HCEC 1CT (cell line): ENCODE results near the gene RNF144A.

Experiments used
- DNase-seq: peaks from one replicate; pipeline ENCODE4 v3.0.0-alpha.2; 2017

Gene RNF144A

DNA sequence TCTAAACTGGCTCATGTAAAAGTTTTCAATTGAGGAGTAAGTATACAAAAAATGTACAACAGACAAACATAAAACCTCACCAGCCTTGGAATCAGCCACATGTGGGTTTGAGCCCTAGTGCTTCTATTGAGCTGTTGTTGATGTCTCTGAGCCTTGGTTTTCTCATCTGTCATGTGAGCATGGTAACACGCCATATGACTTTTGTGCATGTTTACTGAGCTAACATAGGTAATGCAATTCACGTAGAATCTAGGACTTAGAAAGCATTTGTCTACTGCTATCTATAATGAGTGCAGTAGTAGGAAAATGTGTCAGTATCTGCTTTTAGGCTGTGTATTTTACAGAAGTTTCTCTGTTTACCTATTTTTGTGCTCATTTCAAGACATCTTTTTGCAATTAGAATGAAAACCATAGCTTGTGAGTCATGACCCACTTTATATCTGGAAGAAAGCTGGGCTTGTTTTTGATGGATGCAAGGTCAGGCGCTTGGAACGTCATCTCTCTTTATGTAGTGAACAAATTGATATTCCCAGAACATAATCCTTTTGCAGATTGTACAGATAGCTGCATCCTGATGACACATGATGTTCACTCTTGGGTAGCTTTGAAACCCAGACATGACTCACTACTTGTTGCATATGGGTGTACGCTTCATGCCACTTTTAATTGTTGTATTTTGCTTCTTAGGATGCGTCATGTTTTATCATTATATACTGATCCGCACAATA lies 94.3 kb downstream of the RNF144A start:
- DNase-seq = no peak

GRCh38 chr2:7012141-7012764 lies 95.0 kb downstream of the RNF144A start:
- no peak for DNase-seq

GRCh38 chr2:7013471-7014160 lies 96.4 kb downstream of the RNF144A start:
- no peak for DNase-seq

- DNase-seq = no peak
Measured at GRCh38 chr2:7014174-7014640, 97.0 kb downstream of the RNF144A start.

- no peak for DNase-seq
Measured at GRCh38 chr2:7015007-7015950, 98.1 kb downstream of the RNF144A start.

- DNase-seq = no peak
Measured at GRCh38 chr2:7016148-7016547, 98.9 kb downstream of the RNF144A start.

GRCh38 chr2:7016601-7017211 lies 99.5 kb downstream of the RNF144A start:
- DNase-seq = no peak

GRCh38 chr2:7017671-7018281 lies 100.6 kb downstream of the RNF144A start:
- no peak for DNase-seq

GRCh38 chr2:7018282-7018701 lies 101.1 kb downstream of the RNF144A start:
- DNase-seq = no peak

DNA sequence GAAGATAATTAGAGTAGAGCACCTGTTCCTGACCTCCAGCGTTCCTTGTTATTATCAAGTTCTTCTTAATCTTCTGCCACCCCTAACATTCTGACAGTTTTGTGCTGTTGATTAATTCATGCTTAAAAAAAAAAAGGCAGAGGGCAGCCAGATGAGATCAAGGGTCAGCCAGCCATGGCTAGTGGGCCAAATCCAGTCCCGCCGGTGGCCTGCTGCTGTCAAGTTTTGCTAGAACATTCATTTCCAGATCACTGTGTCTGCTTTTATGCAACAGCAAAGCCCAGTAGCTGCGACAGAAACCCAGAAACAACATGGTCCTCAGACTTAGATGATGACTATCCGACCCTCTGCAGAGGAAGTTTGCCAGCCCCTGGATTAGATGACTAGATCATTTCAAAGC lies 101.6 kb downstream of the RNF144A start:
- DNase-seq = no peak

DNA sequence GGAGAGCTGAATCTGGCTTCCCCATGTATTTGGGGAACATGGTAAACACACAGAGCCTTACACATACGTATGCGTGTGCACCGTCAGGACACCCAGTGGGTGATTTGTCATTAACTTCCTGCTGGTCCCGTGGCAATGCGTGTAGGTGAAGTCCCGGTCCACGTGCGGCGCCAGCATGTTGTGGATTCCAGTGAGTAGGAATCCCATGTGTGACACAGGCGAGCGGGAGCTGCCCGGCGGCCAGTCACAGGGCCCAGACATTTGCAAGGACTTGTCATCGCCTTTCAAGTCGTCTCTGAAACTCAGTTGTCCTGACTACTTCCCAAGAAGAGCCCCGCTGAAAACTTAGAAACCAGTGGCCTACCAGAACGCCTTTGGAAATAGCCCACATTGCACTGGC lies 102.0 kb downstream of the RNF144A start:
- DNase-seq = no peak

GRCh38 chr2:7020059-7020458 lies 102.8 kb downstream of the RNF144A start:
- DNase-seq = no peak

DNA sequence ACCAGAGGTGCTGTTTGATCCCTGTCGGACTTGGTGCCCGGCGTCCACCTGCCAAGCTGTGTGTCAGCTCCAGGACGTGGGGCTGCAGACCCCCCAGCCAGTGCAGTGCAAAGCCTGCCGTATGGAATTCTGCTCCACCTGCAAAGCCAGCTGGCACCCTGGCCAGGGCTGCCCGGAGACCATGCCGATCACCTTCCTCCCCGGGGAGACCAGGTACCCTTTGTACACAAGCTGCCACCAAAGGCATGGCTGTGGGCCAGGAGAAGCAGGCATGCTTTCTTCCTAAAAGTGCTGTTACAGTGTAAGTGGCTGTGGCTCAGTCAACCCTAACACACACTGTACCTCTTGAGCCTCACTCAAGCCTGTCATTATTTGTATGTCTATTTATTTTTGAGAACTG lies 103.3 kb downstream of the RNF144A start:
- no peak for DNase-seq

DNA sequence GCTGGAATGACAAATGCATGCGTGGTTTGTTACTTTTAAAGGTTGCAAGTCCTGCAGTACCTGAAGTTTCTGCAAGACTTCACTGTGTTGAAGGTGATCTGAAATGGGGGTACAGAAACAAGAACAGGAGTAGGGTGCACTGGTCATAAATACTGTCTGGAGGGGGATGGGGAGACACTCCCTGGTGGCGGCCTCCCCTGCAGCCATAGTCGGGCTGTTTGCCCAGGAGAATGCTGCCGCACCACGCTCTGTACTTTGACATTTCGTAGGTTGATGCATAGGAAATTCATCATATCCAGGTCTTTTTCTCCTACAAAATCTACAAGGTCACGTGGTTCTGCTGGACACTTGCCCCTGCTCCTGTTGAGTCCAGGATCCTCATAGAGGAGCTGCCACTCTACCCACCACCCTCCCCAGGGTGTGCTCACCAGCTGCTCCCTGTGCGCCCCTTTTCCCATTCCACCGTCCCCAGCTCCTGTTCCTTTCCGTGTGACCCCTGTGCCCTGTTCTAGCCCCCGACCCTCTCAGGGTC lies 103.8 kb downstream of the RNF144A start:
- no peak for DNase-seq

- DNase-seq = no peak
Measured at GRCh38 chr2:7022492-7023385, 105.5 kb downstream of the RNF144A start.

GRCh38 chr2:7023542-7023941 lies 106.3 kb downstream of the RNF144A start:
- no peak for DNase-seq

DNA sequence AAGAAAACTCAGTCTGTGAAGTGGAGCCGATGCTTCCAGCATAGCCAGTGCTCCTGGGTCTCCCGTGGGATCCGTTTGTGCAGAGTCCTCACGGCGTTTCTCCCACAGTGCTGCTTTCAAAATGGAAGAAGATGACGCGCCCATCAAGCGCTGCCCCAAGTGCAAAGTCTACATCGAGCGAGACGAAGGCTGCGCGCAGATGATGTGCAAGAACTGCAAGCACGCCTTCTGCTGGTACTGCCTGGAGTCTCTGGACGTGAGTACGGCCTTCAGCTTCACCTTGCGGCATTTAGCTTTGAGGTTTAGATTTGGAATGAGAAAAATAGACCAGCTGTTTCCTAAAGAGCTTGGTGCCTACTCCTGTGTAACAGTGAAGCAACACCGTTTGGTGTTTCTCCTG lies 107.0 kb downstream of the RNF144A start:
- no peak for DNase-seq

- no peak for DNase-seq
Measured at GRCh38 chr2:7025082-7025481, 107.9 kb downstream of the RNF144A start.

DNA sequence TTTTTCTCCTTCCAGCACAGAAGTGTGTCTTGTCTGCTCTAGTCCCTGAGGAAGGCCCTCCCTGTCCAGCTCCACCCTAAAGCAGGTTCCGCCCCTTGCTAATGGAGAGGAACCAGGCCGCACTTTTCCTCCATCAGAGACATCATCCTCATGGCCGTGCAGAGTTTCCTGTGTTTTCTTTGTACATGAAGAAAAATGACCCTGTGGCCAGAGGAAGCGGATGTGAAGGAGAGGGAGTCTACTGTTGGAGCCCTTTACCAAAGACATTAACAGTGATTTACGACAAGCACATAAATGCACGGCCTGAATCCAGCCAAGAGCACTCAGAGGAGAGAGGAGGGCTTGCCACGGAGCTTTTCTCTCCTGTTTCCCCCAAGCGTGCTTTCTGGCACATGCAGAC lies 109.5 kb downstream of the RNF144A start:
- no peak for DNase-seq

GRCh38 chr2:7027411-7027810 lies 110.2 kb downstream of the RNF144A start:
- no peak for DNase-seq
